Activated effector memory CD4-positive, alpha-beta T cell treated with Interleukin-2 at 50 U/mL for 16 hours (primary cell): ENCODE measurements around the gene KCNH2.

ENCODE experiments used
- DNase-seq: peaks from one replicate; pipeline ENCODE4 v3.0.0-alpha.2; 2020

KCNH2 gene

GRCh38 chr7:150902078-150903033 lies 75.8 kb downstream of the KCNH2 start:
- DNase-seq, result no peak

GRCh38 chr7:150901160-150902035 lies 76.7 kb downstream of the KCNH2 start:
- no peak for DNase-seq

GRCh38 chr7:150900675-150901074 lies 77.4 kb downstream of the KCNH2 start:
- DNase-seq, result no peak

- DNase-seq, result peak; percentile 64
Measured at GRCh38 chr7:150898475-150899011, 79.6 kb downstream of the KCNH2 start.

- DNase-seq, result no peak
Measured at GRCh38 chr7:150897502-150898474, 80.3 kb downstream of the KCNH2 start.

- no peak for DNase-seq
Measured at GRCh38 chr7:150896562-150897209, 81.4 kb downstream of the KCNH2 start.

GRCh38 chr7:150895809-150896208 lies 82.3 kb downstream of the KCNH2 start:
- no peak for DNase-seq
